HG02870 (cell line): ENCODE results near the gene ADCY7.
"Not testable (repeated sequence)": the region's sequence is repeated elsewhere in the genome, so short reads cannot be mapped to it uniquely, and the experiment has no call there.

ENCODE experiments used
- ATAC-seq: cut with Tn5 transposase; IDR thresholded peaks from one replicate; pipeline ENCODE4 v1.9.1; 2021; ENCODE audit warnings: mild to moderate bottlenecking, moderate library complexity; ENCODE audit not compliant: unreplicated experiment

Gene ADCY7

DNA sequence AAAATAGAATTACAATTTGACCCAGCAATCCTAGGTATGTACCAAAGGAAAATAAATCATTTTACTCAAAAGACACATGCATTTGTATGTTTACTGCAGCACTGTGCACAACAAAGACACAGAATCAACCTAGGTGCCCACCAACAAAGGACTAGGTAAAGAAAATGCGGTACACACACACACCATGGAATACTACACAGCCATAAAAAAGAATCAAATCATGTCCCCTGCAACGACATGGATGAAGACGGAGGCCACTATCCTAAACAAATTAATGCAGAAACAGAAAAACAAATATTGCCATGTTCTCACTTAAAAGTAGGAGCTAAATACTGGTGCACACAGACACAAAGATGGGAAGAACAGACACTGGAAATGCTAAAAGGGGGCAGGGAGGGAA lies 66.2 kb downstream of the ADCY7 start:
- ATAC-seq, result no peak

DNA sequence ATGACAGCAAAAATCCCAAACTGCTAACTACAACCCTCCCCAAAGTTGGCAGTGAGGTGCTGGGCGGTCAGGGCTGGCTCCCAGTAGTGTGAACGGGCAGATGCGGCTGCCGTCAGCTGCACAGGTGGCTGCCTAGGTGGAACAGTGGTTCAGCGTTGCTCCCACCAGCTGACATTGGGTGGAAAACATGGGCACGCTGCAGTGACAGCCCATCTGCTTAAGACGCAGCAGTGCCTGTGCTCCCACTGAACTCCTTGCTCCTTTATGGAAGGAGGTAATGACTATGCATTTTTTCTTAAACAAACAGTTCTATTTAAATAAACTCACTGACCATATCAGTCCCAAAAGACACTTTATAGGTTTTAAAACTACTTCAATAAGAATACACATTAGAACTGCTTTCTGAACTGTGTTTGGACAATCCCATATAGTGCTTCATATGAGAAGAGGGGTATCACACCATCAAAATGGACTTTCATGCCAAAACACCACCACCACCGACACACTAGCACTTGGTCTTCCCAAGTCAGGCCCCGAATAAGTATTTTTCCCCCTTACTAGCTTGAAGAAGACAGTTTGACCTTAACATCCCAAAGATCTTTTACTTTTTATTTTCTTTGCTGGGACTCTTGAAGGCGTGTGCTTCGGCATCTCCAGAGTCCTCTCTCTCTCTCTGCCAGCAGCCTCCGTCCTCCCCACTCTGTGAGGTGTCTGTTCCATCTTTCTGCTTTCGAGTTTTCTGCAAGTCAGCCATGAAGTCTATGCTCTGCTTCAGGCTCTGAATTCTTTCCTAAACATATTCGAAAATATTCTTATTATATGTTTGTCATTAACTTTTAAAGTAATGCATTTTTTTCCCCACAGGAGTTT lies 68.0 kb downstream of the ADCY7 start:
- ATAC-seq, result no peak

DNA sequence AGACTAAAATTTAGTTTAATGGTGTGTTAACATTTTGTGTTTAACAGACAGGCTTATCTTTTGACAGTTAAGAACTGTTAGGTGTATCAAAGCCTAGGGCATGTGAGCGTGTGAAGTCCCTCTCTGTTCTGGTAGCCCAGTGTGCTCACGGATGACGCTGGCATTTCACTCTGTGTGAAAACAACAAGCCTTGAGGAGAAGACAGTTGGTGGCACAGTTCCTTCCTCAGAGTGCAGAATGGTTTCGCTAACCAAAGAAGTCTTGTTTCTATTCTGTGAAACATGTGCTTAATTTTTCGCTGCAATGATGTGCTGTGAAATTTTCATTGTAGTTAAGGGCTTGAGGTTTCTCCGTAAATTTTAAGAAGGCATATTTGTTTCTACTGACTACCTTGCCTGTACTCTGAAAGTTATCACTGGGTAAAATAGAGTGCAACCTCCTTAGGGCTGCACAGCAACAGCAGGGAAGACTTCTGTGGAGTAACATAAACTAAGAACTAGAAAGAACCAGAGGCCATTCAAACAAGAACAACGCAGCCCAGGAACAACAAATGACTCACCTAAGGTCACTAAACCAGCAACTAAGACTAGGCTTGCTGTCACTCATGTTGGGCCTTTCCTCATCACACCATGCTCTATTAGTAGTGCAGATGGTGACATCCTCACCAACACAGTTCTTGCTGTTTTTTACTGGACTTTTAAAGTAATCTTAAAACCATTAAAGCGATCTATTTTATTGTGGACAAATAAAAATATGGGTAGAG lies 69.0 kb downstream of the ADCY7 start:
- ATAC-seq, result no peak

DNA sequence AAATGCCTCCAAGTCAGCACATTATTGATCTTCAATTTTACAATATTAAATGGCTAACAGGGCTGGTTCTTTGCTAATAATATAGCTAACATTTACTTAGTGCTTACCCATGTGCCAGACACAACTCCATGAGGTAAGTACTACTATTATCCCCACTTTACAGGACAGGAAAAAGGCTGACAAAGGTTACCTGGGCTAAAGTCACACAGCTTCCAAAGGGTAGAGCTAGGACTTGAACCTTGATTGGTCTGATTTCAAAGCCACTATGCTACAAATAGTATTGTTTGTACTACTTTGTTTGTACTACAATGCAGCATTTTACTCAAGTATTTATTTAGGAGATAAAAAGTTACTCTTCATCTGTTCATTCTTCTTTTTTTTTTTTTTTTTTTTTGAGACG lies 70.5 kb downstream of the ADCY7 start:
- ATAC-seq, result no peak

DNA sequence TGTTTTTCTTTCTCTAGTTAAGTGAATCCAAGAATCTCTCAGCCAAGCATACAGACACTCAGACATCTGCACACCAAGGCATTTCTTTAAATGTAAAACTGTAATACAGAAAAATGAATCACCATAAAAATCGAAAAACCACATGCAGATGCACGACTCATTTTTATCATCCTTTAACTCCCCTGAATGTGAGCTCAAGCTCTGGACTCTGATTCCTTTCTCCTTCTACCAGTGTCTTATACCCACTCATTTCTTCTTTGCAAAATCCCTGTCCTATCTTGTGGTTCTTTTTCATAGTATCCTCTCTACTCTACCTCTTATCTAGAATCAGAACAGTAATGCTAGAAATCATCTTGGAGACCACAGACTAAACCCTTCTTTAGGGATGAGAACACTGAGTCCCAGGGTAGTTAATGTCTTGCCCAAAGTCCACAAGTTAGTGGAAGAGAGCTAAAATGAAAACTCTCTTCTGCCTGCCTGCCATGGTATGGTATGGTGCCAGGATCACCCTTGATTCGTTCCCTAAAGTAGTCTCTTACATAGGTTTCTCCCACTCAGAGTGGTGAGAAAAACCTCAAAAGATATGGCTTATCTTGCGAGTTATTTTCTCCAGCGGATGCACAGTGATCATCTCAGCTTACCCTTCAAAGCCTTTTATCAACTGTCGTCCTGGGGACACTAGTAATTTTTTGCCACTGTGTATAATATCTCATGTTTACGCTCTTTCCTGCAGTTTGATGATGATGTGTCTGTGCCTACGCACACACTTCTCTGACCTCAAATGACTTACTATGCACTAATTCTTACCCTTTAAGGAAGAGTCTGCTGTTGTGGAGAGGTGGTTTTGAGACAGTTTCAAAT lies 72.2 kb downstream of the ADCY7 start:
- no peak for ATAC-seq

DNA sequence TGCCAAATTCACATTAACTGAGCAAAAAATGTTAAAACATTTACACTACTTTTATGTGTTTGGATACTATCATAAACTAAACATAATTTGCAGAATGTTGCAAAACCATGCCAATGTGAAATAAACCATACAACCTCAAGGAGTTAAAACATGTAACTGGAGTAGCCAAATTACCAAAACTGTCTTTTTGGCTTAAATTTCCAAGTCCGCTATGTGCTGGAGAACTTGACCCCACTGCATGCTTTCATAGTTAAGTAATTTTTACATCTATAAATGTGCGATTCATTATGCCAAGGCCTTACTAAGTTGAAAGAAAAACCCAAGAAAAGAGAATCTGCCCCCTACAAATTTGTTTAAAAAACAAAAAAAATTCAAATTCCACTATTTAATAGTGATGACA lies 74.2 kb downstream of the ADCY7 start:
- no peak for ATAC-seq

DNA sequence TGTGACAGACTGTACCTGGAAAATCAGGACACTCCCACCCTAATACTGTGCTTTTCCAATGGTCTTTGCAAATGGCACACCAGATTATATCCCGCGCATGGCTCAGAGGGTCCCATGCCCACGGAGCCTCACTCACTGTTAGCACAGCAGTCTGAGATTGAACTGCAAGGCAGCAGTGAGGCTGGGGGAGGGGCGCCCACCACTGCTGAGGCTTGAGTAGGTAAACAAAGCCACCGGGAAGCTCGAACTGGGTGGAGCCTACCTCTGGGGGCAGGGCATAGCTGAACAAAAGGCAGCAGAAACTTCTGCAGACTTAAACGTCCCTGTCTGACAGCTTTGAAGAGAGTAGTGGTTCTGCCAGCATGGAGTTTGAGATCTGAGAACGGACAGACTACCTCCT lies 77.2 kb downstream of the ADCY7 start:
- ATAC-seq, result not testable (repeated sequence)

DNA sequence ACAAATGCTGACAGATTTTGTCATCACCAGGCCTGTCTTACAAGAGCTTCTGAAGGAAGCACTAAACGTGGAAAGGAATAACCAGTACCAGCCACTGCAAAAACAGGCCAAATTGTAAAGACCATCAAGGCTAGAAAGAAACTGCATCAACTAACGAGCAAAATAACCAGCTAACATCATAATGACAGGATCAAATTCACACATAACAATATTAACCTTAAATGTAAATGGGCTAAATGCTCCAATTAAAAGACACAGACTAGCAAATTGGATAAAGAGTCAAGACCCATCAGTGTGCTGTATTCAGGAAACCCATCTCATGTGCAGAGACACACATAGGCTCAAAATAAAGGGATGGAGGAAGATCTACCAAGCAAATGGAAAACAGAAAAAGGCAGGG lies 78.9 kb downstream of the ADCY7 start:
- ATAC-seq, result not testable (repeated sequence)

DNA sequence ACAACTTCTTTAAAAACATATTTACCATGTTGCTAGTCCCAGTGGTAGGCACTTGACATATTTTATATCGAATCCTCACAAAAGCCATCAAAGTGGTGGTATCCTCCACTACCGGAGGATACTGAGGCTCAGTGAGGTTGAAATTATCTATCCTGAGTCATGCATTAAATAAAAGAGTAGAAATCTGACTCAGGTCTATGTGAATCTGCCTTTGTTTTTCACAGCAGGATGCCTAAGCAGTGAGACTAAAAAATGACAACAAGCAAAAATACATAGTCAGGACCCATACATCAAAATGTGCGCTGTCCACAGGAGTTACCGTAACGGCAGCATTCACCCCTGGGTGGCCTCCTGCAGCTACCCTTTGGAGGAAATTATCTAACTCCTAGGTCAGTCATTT lies 84.8 kb downstream of the ADCY7 start:
- ATAC-seq, result no peak

DNA sequence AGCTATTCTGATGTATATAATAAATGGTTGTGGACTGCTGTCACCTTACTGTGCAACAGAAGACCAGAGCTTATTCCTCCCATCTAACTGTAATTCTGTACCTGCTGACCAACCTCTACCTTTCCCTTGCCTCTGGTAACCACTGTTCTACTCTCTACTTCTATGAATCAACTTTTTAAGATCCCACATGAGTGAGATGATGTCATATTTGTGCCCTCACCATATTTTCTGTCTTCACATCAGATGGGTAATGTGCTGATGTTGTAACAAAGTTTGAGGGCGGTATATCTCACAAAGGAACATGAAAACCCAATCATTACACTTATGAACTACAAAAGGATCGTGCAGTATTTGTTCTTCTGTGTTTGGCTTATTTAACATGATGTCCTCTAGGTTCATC lies 85.6 kb downstream of the ADCY7 start:
- no peak for ATAC-seq

DNA sequence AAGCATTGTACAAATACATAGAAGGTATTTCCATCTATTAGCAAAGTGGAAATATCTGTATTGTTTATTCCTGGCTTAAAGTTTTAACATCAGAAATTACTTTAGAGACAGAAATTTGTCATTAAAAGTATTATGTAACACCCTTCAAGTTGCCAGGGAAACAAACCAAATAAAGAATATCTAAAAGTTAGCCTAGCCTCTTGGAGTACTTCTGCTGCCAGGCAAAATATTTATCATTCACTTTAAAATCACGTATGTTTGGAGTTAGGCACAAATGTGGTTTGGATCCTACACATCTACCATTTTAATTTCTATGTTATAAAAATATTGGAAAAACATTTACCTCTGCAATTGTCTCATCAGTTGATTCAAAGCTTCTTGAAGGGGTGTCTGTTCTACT lies 87.7 kb downstream of the ADCY7 start:
- ATAC-seq, result no peak

DNA sequence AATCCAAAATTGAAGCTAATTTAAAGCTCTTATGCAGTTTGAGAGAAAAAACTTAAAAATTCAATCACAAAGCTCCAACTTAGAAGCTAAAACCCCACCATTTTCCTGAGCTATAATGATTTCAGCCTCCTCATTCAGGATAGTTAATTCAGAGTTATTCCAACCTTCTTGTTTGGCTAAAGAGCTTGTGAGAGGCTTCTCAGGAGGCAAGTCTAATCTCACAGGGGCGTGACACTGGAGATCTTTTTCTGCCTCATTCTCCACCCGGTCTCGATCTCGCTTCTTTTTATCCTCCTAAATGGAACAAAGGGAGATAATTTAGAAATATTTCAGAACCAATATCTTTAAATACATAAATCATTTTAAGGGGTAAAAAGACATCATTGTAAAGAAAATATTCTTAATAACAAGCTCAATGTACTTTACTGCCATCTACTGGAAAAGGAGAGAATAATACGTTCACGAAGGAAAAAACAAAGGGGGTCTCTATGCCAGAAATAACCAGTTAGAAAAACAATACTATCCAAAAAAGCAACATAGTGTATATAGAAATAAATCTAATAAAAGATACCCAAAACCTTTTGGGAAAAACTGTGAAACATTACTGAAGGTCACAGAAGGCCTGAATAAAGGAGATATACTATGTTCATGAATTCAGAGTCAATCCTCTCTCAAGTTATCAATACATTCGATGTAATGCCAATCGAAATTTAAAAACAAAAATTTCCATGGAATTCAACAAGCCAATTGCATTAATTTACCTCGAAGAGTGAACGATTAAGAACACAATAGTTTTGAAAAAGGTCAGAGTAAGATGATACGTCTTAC lies 88.5 kb downstream of the ADCY7 start:
- ATAC-seq, result no peak

DNA sequence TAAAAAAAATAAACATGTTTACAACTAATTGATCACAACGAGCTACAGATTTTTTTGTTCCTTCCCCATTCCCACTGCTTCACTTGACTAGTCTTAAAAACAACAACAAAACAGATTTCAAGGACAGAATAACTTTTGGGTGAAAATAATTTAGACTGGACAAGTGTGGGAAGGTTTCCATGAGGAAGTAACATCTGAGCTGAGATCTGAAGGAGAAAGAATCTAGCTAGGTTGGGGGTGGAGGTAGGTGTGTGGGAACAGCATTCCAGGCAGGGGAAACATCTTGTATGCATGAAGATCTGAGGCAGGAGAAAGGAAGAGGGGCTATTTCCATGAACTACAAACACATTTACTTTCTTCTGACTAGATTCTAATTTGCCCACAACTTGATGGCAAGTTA lies 93.3 kb downstream of the ADCY7 start:
- ATAC-seq, result no peak

DNA sequence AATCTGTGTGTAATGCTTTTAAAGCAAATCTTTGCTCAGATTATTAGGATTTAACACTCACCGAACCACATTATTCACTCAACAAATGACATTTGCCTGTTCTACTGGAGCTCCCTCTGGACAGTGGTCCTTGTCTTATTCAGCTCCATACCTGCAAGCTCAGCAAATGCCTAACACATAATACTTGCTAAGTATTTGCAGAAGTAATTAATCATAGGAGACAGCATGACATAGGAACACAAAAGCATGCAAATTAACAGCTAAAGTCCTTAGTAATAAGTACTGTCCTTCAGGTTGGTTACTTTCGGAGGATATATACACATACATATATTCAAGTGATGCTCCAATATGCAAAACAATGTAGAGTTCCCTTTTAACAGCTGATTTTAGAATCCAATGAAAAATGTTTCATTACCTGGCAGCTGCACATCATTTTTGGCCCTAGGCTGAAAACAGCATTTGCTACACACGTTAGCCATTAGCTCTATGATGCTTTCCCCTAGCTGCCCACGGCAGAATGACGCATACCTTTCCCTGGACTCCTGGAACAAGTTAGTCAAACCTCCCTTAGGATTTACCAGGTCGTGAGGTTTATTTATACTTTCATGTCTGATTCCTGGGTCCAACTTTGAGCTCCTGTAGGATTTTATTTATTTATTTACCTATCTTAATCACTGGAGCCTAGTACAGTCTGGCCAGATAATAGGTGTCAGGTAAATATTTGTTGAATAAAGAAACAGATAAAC lies 93.9 kb downstream of the ADCY7 start:
- ATAC-seq, result no peak

DNA sequence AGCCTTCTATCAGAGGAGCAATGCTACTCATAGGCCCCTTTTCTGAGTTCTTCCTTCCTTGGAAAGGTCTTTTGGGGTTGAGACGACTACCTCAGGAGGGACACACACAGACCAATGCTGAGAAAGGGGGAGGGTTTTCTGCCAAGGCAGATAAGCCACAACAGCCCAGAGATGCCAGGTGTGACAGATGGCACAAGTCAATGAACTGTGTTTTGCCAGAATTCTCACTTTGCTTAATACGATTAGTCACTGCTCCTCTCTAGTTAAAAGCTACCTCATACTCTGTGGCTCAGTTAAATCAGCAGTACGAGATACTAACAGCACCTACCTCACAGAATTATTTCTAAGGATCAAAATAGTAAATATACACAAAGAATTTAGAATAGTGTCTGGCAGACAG lies 94.4 kb downstream of the ADCY7 start:
- ATAC-seq, result no peak

DNA sequence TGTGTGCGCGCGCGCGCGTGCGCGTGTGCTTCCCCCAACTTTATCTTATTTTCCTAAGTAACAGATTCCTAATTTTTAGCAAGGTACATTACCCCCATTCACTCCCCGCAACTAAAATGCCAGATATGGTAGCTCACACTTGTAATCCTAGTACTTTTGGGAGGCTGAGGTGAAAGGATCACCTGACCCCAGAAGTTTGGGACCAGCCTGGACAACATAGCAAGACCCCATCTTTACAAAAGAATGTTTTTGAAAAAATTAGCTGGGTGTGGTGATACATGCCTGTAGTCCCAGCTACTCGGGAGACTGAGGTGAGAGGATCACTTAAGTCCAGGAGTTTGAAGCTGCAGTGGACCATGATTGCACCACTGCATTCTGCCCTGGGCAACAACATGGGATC lies 97.3 kb downstream of the ADCY7 start:
- ATAC-seq, result no peak

DNA sequence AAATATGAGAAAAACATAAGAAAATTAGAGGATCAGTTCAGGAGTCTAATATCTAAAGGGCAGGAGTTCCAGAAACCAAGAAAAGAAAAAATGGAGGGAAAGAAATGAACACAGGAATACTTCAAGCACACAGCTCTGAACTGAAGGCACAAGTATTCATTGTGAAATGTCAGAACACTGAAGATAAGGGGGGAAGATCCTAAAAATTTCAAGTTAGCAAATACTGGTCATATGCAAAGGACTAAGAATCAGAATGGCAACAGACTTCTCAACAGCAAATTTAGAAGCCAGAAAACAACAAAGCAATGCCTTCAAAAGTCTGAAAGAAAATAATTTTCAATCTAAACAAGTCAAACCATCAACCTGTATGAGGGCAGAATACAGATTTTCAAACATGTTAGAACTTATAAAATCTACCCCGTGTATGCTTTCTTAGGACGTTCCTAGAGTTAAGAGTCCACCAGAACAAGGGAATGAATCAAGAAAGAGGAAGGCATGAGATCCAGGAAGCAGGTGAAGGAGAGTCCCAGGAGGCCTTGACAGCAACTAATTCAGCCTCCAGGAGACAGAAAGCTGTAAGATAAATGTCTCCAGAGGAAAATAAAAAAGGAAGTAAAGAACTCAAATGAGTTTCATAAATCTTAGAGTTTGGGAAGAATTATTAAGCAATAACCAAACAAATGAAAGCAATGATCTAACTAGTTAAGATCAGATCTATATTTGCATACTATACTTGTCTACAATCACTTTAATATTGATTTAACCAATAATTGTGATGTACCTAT lies 99.6 kb downstream of the ADCY7 start:
- ATAC-seq, result no peak
